CD4-positive, alpha-beta T cell (primary cell): ENCODE results near the gene FA2H. TPM values are rescaled to one million over a fixed set of nuclear protein-coding genes. Genes with fewer than 3 reads are reported as not detected.

Source experiments
- ATAC-seq: fragments of 200-7000 bp; cut with Tn5 transposase; one replicate; pipeline ENCODE4 v1.10.0; 2022; ENCODE audit warnings: mild to moderate bottlenecking; ENCODE audit not compliant: poor library complexity
- CTCF ChIA-PET: fragments of 350-600 bp; sonication (Branson Sonifier 250); formaldehyde crosslinking; loops from one replicate; lab custom pipeline; 2021; ENCODE audit warnings: antibody characterized with exemption, inconsistent platforms; lab: Charles Lee
- POLR2A ChIA-PET: fragments of 350-600 bp; sonication (Branson Sonifier 250); formaldehyde crosslinking; loops from one replicate; lab custom pipeline; 2021; ENCODE audit warnings: antibody characterized with exemption, inconsistent platforms; lab: Charles Lee
- DNase-seq, 14 experiments: peaks; one replicate each; pipeline ENCODE4 v3.0.0-alpha.2; 2013 to 2020; ENCODE audit warnings: mixed read lengths in 2 of 14
- H3K27ac ChIP-seq, 2 donors: one replicate each; pipeline versions ENCODE4 v1.5.1 to v1.7.0; 2013; ENCODE audit warnings: low read length in 2 of 2, low read depth in 1 of 2, mild to moderate bottlenecking in 1 of 2
- H3K27me3 ChIP-seq, 2 experiments: 1 replicate in 1 of 2; 2 replicates in 1 of 2; pipeline versions ENCODE4 v1.6.1 to v1.7.0; 2013; ENCODE audit warnings: low read length in 2 of 2, control low read depth in 1 of 2, mild to moderate bottlenecking in 1 of 2, moderate library complexity in 1 of 2; ENCODE audit not compliant: insufficient read depth in 2 of 2, control insufficient read depth in 1 of 2
- H3K36me3 ChIP-seq: one replicate; pipeline ENCODE4 v1.6.1; 2013; ENCODE audit warnings: low read length, control low read depth; ENCODE audit not compliant: insufficient read depth
- H3K4me1 ChIP-seq: one replicate; pipeline ENCODE4 v1.6.1; 2013; ENCODE audit warnings: low read length, control low read depth; ENCODE audit not compliant: insufficient read depth
- H3K4me3 ChIP-seq: one replicate; pipeline ENCODE4 v1.5.1; 2013; ENCODE audit warnings: mild to moderate bottlenecking, low read length, moderate library complexity
- H3K9me3 ChIP-seq, 2 experiments: 1 replicate in 1 of 2; 2 replicates in 1 of 2; pipeline versions ENCODE4 v1.6.1 to v1.7.0; 2013; ENCODE audit warnings: low read length in 2 of 2, mild to moderate bottlenecking in 2 of 2, control low read depth in 1 of 2, moderate library complexity in 1 of 2; ENCODE audit not compliant: control insufficient read depth in 1 of 2, insufficient read depth in 1 of 2
- H3K27ac Mint-ChIP-seq: one replicate; pipeline ENCODE4 v1.8.0; 2020; ENCODE audit warnings: mixed read lengths
- H3K27me3 Mint-ChIP-seq: one replicate; pipeline ENCODE4 v1.8.0; 2021; ENCODE audit warnings: mixed read lengths
- H3K36me3 Mint-ChIP-seq: one replicate; pipeline ENCODE4 v1.8.0; 2021; ENCODE audit warnings: low read depth, mixed read lengths
- H3K4me1 Mint-ChIP-seq: one replicate; pipeline ENCODE4 v1.8.0; 2021; ENCODE audit warnings: low read depth, mixed read lengths
- H3K4me3 Mint-ChIP-seq: one replicate; pipeline ENCODE4 v1.8.0; 2020; ENCODE audit warnings: mild to moderate bottlenecking, mixed read lengths
- H3K9me3 Mint-ChIP-seq: one replicate; pipeline ENCODE4 v1.8.0; 2020; ENCODE audit warnings: mixed read lengths
- CTCF ChIP-seq: fragments of 200-600 bp; IDR thresholded peaks from one replicate; pipeline ENCODE4 v1.8.0; 2022; ENCODE audit warnings: antibody characterized with exemption, mild to moderate bottlenecking
- intact Hi-C, 2 experiments: fragments of 100-400 bp; cut with DNase I in 1 of 2; cut with micrococcal nuclease in 1 of 2; formaldehyde crosslinking; loops; one replicate each; pipeline versions ENCODE4 v1.15.1 to v1.9.0; 2023 to 2025; cut with DNase I, micrococcal nuclease
- total RNA-seq, 174 experiments: library from RNA in 2 of 174; stranded (reverse) in 2 of 174; gene quantifications; one replicate each; pipeline ENCODE4 v1.2.3 and lab custom pipeline; 2021 to 2026

FA2H gene
- total RNA-seq, 2 experiments from 2014 or later: not detected

GRCh38 chr16:74721716-74722115 lies 52.9 kb downstream of the FA2H start:
- intact Hi-C loops: no loop called here
- Mint-ChIP-seq H3K27me3 (no peaks in the 10 kb centered on the region), H3K4me1 (no peaks in the 10 kb centered on the region), H3K27ac (no peak overlapping the region), H3K36me3 (no peaks in the 10 kb centered on the region), H3K4me3 (no peak overlapping the region), H3K9me3 (peaks cover 3% of the 10 kb centered on the region)
- Histone ChIP-seq H3K27me3 (no peaks in the 10 kb centered on the region), H3K27ac (no peak overlapping the region), H3K4me3 (no peak overlapping the region), H3K4me1 (no peaks in the 10 kb centered on the region), H3K9me3 (peaks cover 1 to 3% of the 10 kb centered on the region in 2 experiments), H3K36me3 (no peaks in the 10 kb centered on the region)
- ChIA-PET CTCF (no interaction called here), POLR2A (no interaction called here)
- no peak for DNase-seq
- TF ChIP-seq CTCF: no peak
- ATAC-seq: no peak

- Mint-ChIP-seq H3K27me3 (no peaks in the 10 kb centered on the region), H3K4me1 (no peaks in the 10 kb centered on the region), H3K36me3 (no peaks in the 10 kb centered on the region), H3K9me3 (no peaks in the 10 kb centered on the region), H3K4me3 (no peak overlapping the region), H3K27ac (no peak overlapping the region)
- intact Hi-C loops: no loop called here
- no peak overlapping the region for H3K4me3 ChIP-seq
- H3K4me1 ChIP-seq: no peaks in the 10 kb centered on the region
- ChIA-PET POLR2A (no interaction called here), CTCF (interaction anchor here (0.6 kb wide), 1 partner anchor 38 kb away, joined by 4 read pairs; no protein-coding TSS in a partner anchor)
- no peak for TF ChIP-seq CTCF
- no peaks in the 10 kb centered on the region for H3K36me3 ChIP-seq
- no peaks in the 10 kb centered on the region for H3K9me3 ChIP-seq
- no peaks in the 10 kb centered on the region for H3K27me3 ChIP-seq
- DNase-seq: no peak
- no peak for ATAC-seq
- H3K27ac ChIP-seq: no peak overlapping the region
These were observed 54.0 kb downstream of the FA2H start for GRCh38 chr16:74720579-74720978.

- Histone ChIP-seq H3K9me3 (no peaks in the 10 kb centered on the region), H3K27ac (no peak overlapping the region), H3K4me1 (no peaks in the 10 kb centered on the region), H3K4me3 (no peak overlapping the region), H3K27me3 (no peaks in the 10 kb centered on the region), H3K36me3 (no peaks in the 10 kb centered on the region)
- H3K4me1 Mint-ChIP-seq: no peaks in the 10 kb centered on the region
- H3K27me3 Mint-ChIP-seq: no peaks in the 10 kb centered on the region
- no peak for TF ChIP-seq CTCF
- CTCF ChIA-PET: no interaction called here
- POLR2A ChIA-PET: no interaction called here
- ATAC-seq (no peak), DNase-seq (no peak)
- H3K27ac Mint-ChIP-seq: no peak overlapping the region
- H3K36me3 Mint-ChIP-seq: no peaks in the 10 kb centered on the region
- no peaks in the 10 kb centered on the region for H3K9me3 Mint-ChIP-seq
- no peak overlapping the region for H3K4me3 Mint-ChIP-seq
- intact Hi-C loops: no loop called here
These were observed 55.6 kb downstream of the FA2H start for GRCh38 chr16:74718741-74719610.
